KMS-11 (cell line): ENCODE measurements around the gene TMPRSS6.

Experiments used
- H2AFZ ChIP-seq: fragments of 200-600 bp; sonication (generic); 2 replicates; pipeline ENCODE4 v1.6.1; 2016; ENCODE audit warnings: antibody characterized with exemption, mixed run types, low read depth
- H3K27ac ChIP-seq: fragments of 200-600 bp; sonication (generic); 2 replicates; pipeline ENCODE4 v1.6.1; 2016; ENCODE audit warnings: mild to moderate bottlenecking, mixed run types
- H3K27me3 ChIP-seq: fragments of 200-600 bp; sonication (generic); 2 replicates; pipeline ENCODE4 v1.6.1; 2017; ENCODE audit warnings: mild to moderate bottlenecking, low read depth, mixed run types, moderate library complexity; ENCODE audit not compliant: insufficient read depth
- H3K36me3 ChIP-seq: fragments of 200-600 bp; sonication (generic); 2 replicates; pipeline ENCODE4 v1.6.1; 2017; ENCODE audit warnings: mild to moderate bottlenecking, mixed run types; ENCODE audit not compliant: insufficient read depth
- H3K4me1 ChIP-seq: fragments of 200-600 bp; sonication (generic); 2 replicates; pipeline ENCODE4 v1.6.1; 2016; ENCODE audit warnings: mild to moderate bottlenecking, low read depth, mixed run types; ENCODE audit not compliant: poor library complexity, severe bottlenecking
- H3K4me2 ChIP-seq: fragments of 200-600 bp; sonication (generic); 2 replicates; pipeline ENCODE4 v1.7.0; 2016; ENCODE audit warnings: mild to moderate bottlenecking, mixed run types
- H3K4me3 ChIP-seq: fragments of 200-600 bp; sonication (generic); IDR thresholded peaks from 2 replicates; pipeline ENCODE4 v1.6.1; 2017; ENCODE audit warnings: low read depth, low read length, mixed read lengths; ENCODE audit not compliant: insufficient read depth
- H3K79me2 ChIP-seq: fragments of 200-600 bp; sonication (generic); 2 replicates; pipeline ENCODE4 v1.6.1; 2016; ENCODE audit warnings: low read depth, mixed run types; ENCODE audit not compliant: insufficient read depth
- H3K9ac ChIP-seq: fragments of 200-600 bp; sonication (generic); 2 replicates; pipeline ENCODE4 v1.6.1; 2016; ENCODE audit warnings: mild to moderate bottlenecking, mixed run types
- H4K20me1 ChIP-seq: fragments of 200-600 bp; sonication (generic); 2 replicates; pipeline ENCODE4 v1.6.1; 2016; ENCODE audit warnings: mild to moderate bottlenecking, mixed run types; ENCODE audit not compliant: insufficient read depth
- CTCF ChIP-seq: fragments of 200-600 bp; sonication (generic); conservative IDR thresholded peaks from 2 replicates; pipeline ENCODE4 v1.6.1; 2017; ENCODE audit warnings: low read depth, mild to moderate bottlenecking, antibody characterized with exemption, low read length, moderate library complexity, mixed read lengths

The TMPRSS6 gene

DNA sequence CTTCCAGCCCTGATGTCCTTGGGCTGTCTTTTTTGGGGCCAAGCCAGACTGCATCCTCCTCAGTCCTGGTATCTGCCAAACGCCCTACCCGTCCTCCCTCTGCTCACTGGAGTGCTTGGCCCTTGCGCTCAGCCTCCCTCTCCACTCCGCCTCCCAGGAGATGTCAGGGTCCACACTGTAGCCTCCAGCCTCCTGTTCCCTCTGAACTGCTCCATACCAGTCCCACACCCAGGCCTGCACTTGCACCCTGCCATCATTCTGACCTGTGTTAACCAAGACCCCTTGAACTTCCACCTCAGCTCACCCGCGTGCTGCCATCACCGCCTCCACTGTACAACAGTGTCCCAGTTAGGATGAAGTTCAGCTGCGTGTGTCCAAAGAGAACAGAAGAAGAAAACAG, 46.5 kb upstream of the TMPRSS6 start:
- Histone ChIP-seq H3K4me3 (no peak overlapping the region), H3K36me3 (no peaks in the 10 kb centered on the region), H3K79me2 (no peaks in the 10 kb centered on the region), H3K4me2 (no peak overlapping the region), H2AFZ (no peak overlapping the region), H3K9ac (no peak overlapping the region), H3K27me3 (no peaks in the 10 kb centered on the region), H3K4me1 (peaks cover 2% of the 10 kb centered on the region), H4K20me1 (no peaks in the 10 kb centered on the region), H3K27ac (no peak overlapping the region)
- TF ChIP-seq CTCF = no peak

DNA sequence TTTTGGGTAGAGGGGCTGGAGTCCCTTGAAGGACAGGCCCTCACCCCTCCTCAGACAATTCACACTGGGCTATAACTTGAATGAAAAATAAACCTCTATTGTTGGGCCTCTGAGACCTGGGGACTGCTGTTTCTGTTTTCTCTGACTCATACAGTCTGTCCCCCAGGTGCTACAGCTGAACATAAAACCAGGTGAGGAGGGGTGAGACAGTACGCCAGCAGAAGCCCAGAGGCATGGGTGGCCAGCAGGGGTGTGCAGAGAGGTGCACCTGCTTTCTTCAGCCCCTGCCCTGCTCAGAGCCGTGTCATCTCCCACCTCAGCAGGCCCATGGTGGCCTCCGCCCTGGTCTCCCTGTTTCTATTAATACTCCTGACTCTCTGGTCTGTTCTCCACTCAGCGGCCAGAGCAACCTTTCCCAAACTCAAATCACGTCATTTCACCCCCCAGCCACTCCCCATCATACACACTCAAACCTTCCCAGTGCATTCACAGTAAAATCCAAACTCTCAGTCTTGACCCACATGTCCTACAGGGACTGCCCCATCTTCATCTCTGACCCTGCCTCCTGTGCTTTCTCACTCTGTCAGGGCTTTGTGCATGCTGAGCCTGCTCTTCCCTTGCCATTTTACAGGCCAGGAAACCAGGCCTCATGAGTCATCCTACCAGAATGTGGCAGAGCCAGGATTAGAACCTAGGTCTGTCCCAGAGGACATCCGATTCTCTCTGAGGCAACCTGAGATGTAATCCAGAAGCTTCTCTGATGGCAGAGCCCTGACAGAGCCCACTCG, 45.6 kb upstream of the TMPRSS6 start:
- no peaks in the 10 kb centered on the region for H3K27me3 ChIP-seq
- H2AFZ ChIP-seq = no peak overlapping the region
- H3K27ac ChIP-seq = no peak overlapping the region
- H3K79me2 ChIP-seq = no peaks in the 10 kb centered on the region
- no peak overlapping the region for H3K4me3 ChIP-seq
- no peaks in the 10 kb centered on the region for H3K4me1 ChIP-seq
- TF ChIP-seq CTCF = no peak
- no peak overlapping the region for H3K4me2 ChIP-seq
- no peaks in the 10 kb centered on the region for H3K36me3 ChIP-seq
- no peaks in the 10 kb centered on the region for H4K20me1 ChIP-seq
- no peak overlapping the region for H3K9ac ChIP-seq

GRCh38 chr22:37153901-37154300, 44.4 kb upstream of the TMPRSS6 start:
- Histone ChIP-seq H3K4me2 (no peak overlapping the region), H3K79me2 (no peaks in the 10 kb centered on the region), H2AFZ (no peak overlapping the region), H3K4me1 (no peaks in the 10 kb centered on the region), H3K27me3 (no peaks in the 10 kb centered on the region), H3K4me3 (no peak overlapping the region), H4K20me1 (no peaks in the 10 kb centered on the region), H3K27ac (no peak overlapping the region), H3K36me3 (no peaks in the 10 kb centered on the region), H3K9ac (no peak overlapping the region)
- no peak for TF ChIP-seq CTCF

- H3K36me3 ChIP-seq = no peaks in the 10 kb centered on the region
- no peaks in the 10 kb centered on the region for H4K20me1 ChIP-seq
- H3K4me2 ChIP-seq = no peak overlapping the region
- no peaks in the 10 kb centered on the region for H3K79me2 ChIP-seq
- no peaks in the 10 kb centered on the region for H3K27me3 ChIP-seq
- H3K9ac ChIP-seq = no peak overlapping the region
- TF ChIP-seq CTCF = no peak
- no peak overlapping the region for H3K4me3 ChIP-seq
- no peaks in the 10 kb centered on the region for H3K4me1 ChIP-seq
- H2AFZ ChIP-seq = no peak overlapping the region
- no peak overlapping the region for H3K27ac ChIP-seq
Observed at GRCh38 chr22:37151401-37151800, 41.9 kb upstream of the TMPRSS6 start.
